Measurements from ENCODE around the gene NPAS2. TPM values are rescaled to one million over a fixed set of nuclear protein-coding genes. Genes with fewer than 3 reads are reported as not detected.

NPAS2 gene
- total RNA-seq, 1 experiment from 2014 or later, result 20.4 TPM

DNA sequence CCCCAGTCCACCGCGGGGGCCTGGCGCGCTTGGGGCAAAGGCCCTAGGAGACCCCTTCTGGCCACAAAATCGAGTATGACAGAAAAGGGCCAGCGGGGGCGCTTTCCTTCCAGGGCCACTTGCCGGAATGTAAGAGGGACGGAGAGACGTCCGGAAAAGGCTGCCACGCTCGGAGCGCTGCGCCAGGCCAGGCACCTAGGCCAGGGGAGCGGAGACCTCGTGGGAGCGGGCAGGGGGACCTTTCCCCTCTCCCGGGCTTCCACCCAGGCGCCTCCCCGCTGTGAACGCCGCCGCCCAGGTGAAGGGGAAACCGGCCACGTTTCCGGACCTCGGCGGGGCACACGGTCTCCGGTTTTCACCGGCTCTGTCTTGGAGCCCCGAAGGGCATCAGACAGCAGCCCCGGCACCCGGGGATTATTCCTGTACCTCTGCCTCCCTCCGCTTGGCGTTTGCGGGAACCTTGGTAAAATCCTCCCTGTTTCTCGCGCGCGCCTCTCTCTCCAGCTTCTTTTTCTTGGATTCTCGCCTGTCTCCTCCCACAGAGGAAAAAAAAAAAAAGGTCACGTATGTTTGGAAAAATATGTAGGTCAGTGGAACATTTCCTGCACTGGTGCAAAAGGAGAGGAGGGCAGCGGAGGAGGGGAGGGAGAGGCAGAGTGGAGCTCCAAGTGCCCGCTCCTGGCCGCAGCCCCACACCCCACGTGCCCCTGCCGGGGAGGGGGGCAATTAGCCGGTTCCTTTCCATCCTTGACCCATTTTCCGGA, 1.2 kb upstream of the NPAS2 start:
- intact Hi-C loops (cut with micrococcal nuclease), result loop anchor here (5.0 kb wide), 2 partner anchors 84 to 86 kb away; no protein-coding TSS in a partner anchor
- peak; percentile 2 for TF ChIP-seq TCF7L2 (IDR thresholded peaks at IDR 0.05; ENCODE audit: borderline replicate concordance, extremely low read depth, insufficient read depth, insufficient read length)
- TF ChIP-seq ZFX (IDR thresholded peaks at IDR 0.05), result peak; percentile 49; the same call in 1 of the 2 replicates
- TF ChIP-seq SP1 (IDR thresholded peaks at IDR 0.05; ENCODE audit: low read depth), result no peak
- TF ChIP-seq, protein P1, sequence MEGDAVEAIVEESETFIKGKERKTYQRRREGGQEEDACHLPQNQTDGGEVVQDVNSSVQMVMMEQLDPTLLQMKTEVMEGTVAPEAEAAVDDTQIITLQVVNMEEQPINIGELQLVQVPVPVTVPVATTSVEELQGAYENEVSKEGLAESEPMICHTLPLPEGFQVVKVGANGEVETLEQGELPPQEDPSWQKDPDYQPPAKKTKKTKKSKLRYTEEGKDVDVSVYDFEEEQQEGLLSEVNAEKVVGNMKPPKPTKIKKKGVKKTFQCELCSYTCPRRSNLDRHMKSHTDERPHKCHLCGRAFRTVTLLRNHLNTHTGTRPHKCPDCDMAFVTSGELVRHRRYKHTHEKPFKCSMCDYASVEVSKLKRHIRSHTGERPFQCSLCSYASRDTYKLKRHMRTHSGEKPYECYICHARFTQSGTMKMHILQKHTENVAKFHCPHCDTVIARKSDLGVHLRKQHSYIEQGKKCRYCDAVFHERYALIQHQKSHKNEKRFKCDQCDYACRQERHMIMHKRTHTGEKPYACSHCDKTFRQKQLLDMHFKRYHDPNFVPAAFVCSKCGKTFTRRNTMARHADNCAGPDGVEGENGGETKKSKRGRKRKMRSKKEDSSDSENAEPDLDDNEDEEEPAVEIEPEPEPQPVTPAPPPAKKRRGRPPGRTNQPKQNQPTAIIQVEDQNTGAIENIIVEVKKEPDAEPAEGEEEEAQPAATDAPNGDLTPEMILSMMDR (IDR thresholded peaks at IDR 0.05 in 2 of 3, conservative IDR thresholded peaks at IDR 0.05 in 1 of 3; ENCODE audit: borderline replicate concordance in 1 of 3, insufficient read depth in 1 of 3, low read depth in 2 of 3, low read length in 2 of 3), result peak; percentile 38 to 46 (median 46); a peak in 4 of 6 replicates
- TF ChIP-seq POLR2AphosphoS5 (IDR thresholded peaks at IDR 0.05; ENCODE audit: low read depth, low read length), result peak; percentile 18; the same call in 1 of the 2 replicates
- H3K9ac ChIP-seq (ENCODE audit: low read length), result peak overlapping the region; percentile 73

More for the DNA sequence above, 1.2 kb upstream of the NPAS2 start:
- CTCF ChIA-PET, result no interaction called here
- no TSS peak for BruUV-seq (replicated peaks)
- Histone ChIP-seq H3K36me3 (ENCODE audit: control insufficient read depth in 1 of 2, insufficient read depth in 2 of 2, low read length in 2 of 2) (no peaks in the 10 kb centered on the region), H2AFZ (ENCODE audit: low read depth, low read length, poor library complexity, severe bottlenecking) (peak overlapping the region; percentile 0), H3K4me2 (ENCODE audit: low read length) (peak overlapping the region; percentile 96), H3K9me3 (ENCODE audit: control insufficient read depth in 1 of 2, insufficient read depth in 1 of 2, low read depth in 1 of 2, low read length in 2 of 2) (no peaks in the 10 kb centered on the region), H4K20me1 (ENCODE audit: insufficient read depth) (no peaks in the 10 kb centered on the region), H3K27me3 (ENCODE audit: insufficient read depth, low read length) (no peaks in the 10 kb centered on the region), H3K4me3 (replicated peaks in 1 of 2; ENCODE audit: low read depth in 1 of 2, low read length in 2 of 2) (peak overlapping the region; percentile 60 to 67), H3K9me2 (ENCODE audit: insufficient read depth) (no peaks in the 10 kb centered on the region), H3K4me1 (ENCODE audit: control insufficient read depth in 1 of 2, insufficient read depth in 2 of 2, low read length in 2 of 2) (peaks cover 3 to 41% of the 10 kb centered on the region in 2 experiments; a peak in 3 of 4 replicates), H3K27ac (ENCODE audit: low read depth, low read length) (peak overlapping the region; percentile 58), H3K79me2 (ENCODE audit: insufficient read depth, low read length) (peaks cover 6% of the 10 kb centered on the region; the same call in 1 of the 2 replicates)
- peak; percentile 10 for DNase-seq (ENCODE audit: low read depth, low spot score)
- POLR2A ChIA-PET, result interaction anchor here (0.7 to 1.0 kb wide), 4 partner anchors 18 to 256 kb away, joined by 3 to 4 read pairs (median 3); partner anchors contain the start of genes PDCL3 and RPL31
- RAD21 ChIA-PET (ENCODE audit: low non-redundant PET in 1 of 2, low total read pairs in 2 of 2, uncharacterized antibody in 2 of 2, unreplicated experiment in 2 of 2), result interaction anchor here in 1 of 2 experiments (0.6 kb wide), 1 partner anchor 399 kb away, joined by 7 read pairs; no protein-coding TSS in a partner anchor
- peak; percentile 58 for ATAC-seq

All from HCT116 (cell line).